ENCODE measurements around the gene KRTAP10-8. TPM values are rescaled to one million over a fixed set of nuclear protein-coding genes. Genes with fewer than 3 reads are reported as not detected.
"Not testable (repeated sequence)": the region's sequence is repeated elsewhere in the genome, so short reads cannot be mapped to it uniquely, and the experiment has no call there.

The KRTAP10-8 gene
- total and polyA plus RNA-seq, 12 donors, result not detected

DNA sequence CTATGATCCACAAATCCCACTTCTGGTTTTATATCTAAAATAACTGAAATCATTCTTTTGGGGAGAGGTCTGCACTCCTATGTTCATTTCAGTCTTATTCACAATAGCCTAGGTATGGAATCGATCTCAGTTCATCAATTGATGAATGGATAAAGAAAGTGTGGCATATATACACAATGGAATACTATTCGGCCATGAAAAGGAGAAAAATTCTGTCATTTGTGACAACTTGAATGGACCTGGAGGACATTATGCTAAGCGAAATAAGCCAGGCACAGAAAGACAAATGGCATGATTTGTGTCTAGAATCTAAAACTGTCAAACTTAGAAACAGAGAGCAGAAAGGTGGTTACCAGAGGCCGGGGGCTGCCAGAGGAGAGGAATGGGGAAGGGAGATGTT, 5.4 kb upstream of the KRTAP10-8 start:
- Histone ChIP-seq H3K27me3 (peaks cover 0 to 21% (median 12%) of the 10 kb centered on the region in 7 donors), H3K9me3 (peaks cover 0 to 56% (median 14%) of the 10 kb centered on the region in 11 donors), H3K36me3 (no peaks in the 10 kb centered on the region), H3K27ac (no peak overlapping the region), H3K4me1 (no peaks in the 10 kb centered on the region), H3K4me3 (no peak overlapping the region)
- intact Hi-C loops (cut with DNase I), result no loop called here
- ATAC-seq, result no peak
- DNase-seq, result no peak
- WGBS, 2 donors, result 73 to 77% methylated on average over 4 of the region's 4 CpGs
- TF ChIP-seq, protein P1, sequence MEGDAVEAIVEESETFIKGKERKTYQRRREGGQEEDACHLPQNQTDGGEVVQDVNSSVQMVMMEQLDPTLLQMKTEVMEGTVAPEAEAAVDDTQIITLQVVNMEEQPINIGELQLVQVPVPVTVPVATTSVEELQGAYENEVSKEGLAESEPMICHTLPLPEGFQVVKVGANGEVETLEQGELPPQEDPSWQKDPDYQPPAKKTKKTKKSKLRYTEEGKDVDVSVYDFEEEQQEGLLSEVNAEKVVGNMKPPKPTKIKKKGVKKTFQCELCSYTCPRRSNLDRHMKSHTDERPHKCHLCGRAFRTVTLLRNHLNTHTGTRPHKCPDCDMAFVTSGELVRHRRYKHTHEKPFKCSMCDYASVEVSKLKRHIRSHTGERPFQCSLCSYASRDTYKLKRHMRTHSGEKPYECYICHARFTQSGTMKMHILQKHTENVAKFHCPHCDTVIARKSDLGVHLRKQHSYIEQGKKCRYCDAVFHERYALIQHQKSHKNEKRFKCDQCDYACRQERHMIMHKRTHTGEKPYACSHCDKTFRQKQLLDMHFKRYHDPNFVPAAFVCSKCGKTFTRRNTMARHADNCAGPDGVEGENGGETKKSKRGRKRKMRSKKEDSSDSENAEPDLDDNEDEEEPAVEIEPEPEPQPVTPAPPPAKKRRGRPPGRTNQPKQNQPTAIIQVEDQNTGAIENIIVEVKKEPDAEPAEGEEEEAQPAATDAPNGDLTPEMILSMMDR (IDR thresholded peaks at IDR 0.05), result no peak

DNA sequence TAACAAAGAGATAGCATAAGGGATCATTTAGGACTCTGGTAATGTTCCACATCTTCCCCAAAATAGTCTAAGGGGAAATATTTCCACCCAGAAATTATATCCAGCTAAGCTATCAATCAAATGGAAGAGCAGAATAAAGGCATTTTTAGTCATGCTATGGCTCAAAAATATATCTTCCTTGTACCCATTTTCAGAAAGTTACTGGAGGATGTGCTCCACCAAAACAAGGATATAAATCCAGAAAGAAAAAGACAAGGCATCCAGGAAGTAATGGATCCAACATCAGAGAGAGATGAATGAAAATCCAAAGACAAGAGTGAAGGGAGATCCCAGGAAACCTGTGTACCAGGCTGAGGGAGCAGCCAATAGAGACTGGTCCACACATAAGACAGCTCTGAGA, 2.7 kb upstream of the KRTAP10-8 start:
- ATAC-seq, result no peak

DNA sequence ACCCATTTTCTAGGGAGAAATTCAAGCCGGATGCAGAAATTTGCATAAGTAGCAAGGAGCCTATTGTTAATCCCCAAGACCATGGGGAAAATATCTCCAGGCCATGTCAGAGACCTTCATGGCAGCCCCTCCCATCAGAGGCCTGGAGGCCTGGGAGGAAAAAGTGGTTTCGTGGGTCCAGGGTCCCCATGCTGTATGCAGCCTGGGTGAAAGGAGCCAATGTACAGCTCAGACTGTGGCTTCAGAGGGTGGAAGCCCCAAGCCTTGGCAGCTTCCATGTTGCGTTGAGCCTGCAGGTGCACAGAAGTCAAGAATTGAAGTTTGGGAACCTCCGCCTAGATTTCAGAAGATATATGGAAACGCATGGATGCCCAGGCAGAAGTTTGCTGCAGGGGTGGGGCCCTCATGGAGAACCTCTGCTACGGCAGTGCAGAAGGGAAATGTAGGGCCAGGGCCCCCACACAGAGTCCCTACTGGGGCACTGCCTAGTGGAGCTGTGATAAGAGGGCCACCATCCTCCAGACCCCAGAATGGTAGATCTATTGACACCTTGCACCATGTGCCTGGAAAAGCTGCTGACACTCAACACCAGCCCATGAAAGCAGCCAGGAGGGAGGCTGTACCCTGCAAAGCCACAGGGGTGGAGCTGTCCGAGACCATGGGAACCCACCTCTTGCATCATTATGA, 1.6 kb upstream of the KRTAP10-8 start:
- not testable (repeated sequence) for H3K27ac ChIP-seq, H3K4me1 ChIP-seq, H3K36me3 ChIP-seq, ATAC-seq, H3K4me3 ChIP-seq, DNase-seq
- Histone ChIP-seq H3K9me3 (peaks cover 0 to 53% (median 14%) of the 10 kb centered on the region in 11 donors), H3K27me3 (peaks cover 0 to 30% (median 3%) of the 10 kb centered on the region in 7 donors)
- 92 to 93% methylated on average over 7 of the region's 7 CpGs for WGBS, 2 donors
- intact Hi-C loops (cut with DNase I), result loop anchor here in 1 of 10 donors (10.0 kb wide), 1 partner anchor 135 kb away; no protein-coding TSS in a partner anchor

More for the DNA sequence above, 2.7 kb upstream of the KRTAP10-8 start:
- Histone ChIP-seq H3K4me1 (no peaks in the 10 kb centered on the region), H3K4me3 (no peak overlapping the region), H3K27me3 (peaks cover 0 to 24% (median 5%) of the 10 kb centered on the region in 7 donors), H3K27ac (no peak overlapping the region), H3K36me3 (no peaks in the 10 kb centered on the region), H3K9me3 (peaks cover 0 to 58% (median 14%) of the 10 kb centered on the region in 11 donors)
- TF ChIP-seq, protein P1 (IDR thresholded peaks at IDR 0.05), result no peak
- no peak for DNase-seq
- intact Hi-C loops (cut with DNase I), result no loop called here

DNA sequence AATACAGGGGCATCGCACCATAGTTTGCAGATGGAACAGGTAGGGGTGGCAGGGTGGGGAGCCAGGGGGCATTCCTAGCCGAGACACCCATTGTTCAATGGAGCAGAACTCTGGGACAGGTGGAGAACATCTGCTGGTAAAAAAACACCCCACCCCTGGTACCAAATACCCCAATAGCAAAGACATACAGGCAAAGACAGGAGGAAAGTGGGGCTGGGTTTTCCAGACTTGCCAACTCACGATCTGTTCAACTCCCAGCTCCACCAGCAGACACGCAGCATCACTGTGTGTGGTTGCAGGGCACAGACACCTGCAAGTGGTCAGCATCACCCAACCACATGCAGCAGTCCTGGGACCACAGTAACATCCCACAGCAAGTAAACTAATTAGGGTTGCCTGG, 328 bp upstream of the KRTAP10-8 start:
- Histone ChIP-seq H3K4me1 (no peaks in the 10 kb centered on the region), H3K4me3 (no peak overlapping the region), H3K9me3 (peaks cover 0 to 47% (median 14%) of the 10 kb centered on the region in 11 donors), H3K27me3 (peaks cover 0 to 35% (median 5%) of the 10 kb centered on the region in 7 donors), H3K36me3 (no peaks in the 10 kb centered on the region), H3K27ac (no peak overlapping the region)
- TF ChIP-seq, protein P1 (IDR thresholded peaks at IDR 0.05), result no peak
- DNase-seq (no peak), ATAC-seq (no peak)
- intact Hi-C loops (cut with DNase I), result loop anchor here in 1 of 10 donors (10.0 kb wide), 1 partner anchor 133 kb away; no protein-coding TSS in a partner anchor
- 83 to 86% methylated on average over 4 of the region's 4 CpGs for WGBS, 2 donors
